Sciatic nerve (tissue), 2 donors: ENCODE measurements around the gene USP17L20. TPM values are rescaled to one million over a fixed set of nuclear protein-coding genes. Genes with fewer than 3 reads are reported as not detected.
"Not testable (repeated sequence)": the region's sequence is repeated elsewhere in the genome, so short reads cannot be mapped to it uniquely, and the experiment has no call there.

ENCODE experiments used
- ATAC-seq: fragments of 200-7000 bp; cut with Tn5 transposase; one replicate; pipeline ENCODE4 v1.9.1; 2020; ENCODE audit warnings: mild to moderate bottlenecking, moderate library complexity
- DNase-seq: peaks from one replicate; pipeline ENCODE4 v3.0.0-alpha.2; 2020; ENCODE audit warnings: low spot score
- intact Hi-C: fragments of 100-400 bp; cut with DNase I; formaldehyde crosslinking; loops from one replicate; pipeline ENCODE4 v1.14.2; 2022
- total RNA-seq: library from RNA; stranded (reverse); fragmentation: NEBNext Ultra II Directional; extraction: Animal tissue kit (Norgen Biotek cat#: 25700); gene quantifications from one replicate; pipeline ENCODE4 v1.2.1, GENCODE V29; 2021
- donor health status: DM: no; HTN: no; CAD: no.
- donor health status: DM: no; HTN: no; CAD: no.

Gene USP17L20, protein sequence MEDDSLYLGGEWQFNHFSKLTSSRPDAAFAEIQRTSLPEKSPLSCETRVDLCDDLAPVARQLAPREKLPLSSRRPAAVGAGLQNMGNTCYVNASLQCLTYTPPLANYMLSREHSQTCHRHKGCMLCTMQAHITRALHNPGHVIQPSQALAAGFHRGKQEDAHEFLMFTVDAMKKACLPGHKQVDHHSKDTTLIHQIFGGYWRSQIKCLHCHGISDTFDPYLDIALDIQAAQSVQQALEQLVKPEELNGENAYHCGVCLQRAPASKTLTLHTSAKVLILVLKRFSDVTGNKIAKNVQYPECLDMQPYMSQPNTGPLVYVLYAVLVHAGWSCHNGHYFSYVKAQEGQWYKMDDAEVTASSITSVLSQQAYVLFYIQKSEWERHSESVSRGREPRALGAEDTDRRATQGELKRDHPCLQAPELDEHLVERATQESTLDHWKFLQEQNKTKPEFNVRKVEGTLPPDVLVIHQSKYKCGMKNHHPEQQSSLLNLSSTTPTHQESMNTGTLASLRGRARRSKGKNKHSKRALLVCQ
- not detected for total RNA-seq

DNA sequence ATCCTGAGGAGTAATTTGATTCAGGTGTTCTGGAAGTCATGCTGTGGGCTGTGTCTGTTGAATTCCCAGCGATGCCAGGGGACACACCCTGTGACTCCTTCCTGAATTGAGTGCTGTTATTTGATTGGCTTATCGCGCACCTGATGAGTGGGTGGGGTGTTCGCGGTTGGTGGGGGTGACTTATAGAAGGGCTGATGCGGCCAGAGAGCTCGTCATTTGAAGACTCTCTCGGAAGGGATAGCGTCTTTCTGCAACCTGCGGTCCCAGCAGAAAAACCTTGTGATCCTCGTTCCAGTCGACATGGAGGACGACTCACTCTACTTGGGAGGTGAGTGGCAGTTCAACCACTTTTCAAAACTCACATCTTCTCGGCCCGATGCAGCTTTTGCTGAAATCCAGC is at the start of gene USP17L20:
Gene USP17L20, plus strand, starts transcription at position 301 of the 400 bp plus-strand sequence. Its CDS starts 0 bp downstream, at position 301.
- intact Hi-C loops, ATAC-seq, DNase-seq: not testable (repeated sequence)

DNA sequence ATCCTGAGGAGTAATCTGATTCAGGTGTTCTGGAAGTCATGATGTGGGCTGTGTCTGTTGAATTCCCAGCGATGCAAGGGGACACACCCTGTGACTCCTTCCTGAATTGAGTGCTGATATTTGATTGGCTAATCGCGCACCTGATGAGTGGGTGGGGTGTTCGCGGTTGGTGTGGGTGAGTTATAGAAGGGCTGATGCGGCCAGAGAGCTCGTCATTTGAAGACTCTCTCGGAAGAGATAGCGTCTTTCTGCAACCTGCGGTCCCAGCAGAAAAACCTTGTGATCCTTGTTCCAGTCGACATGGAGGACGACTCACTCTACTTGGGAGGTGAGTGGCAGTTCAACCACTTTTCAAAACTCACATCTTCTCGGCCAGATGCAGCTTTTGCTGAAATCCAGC is 47.6 kb upstream of the USP17L20 start, which contains the start of gene USP17L10:
Gene USP17L10, plus strand, starts transcription at position 301 of the 400 bp plus-strand sequence. Its CDS starts 0 bp downstream, at position 301.
- DNase-seq, intact Hi-C loops, ATAC-seq: not testable (repeated sequence)

DNA sequence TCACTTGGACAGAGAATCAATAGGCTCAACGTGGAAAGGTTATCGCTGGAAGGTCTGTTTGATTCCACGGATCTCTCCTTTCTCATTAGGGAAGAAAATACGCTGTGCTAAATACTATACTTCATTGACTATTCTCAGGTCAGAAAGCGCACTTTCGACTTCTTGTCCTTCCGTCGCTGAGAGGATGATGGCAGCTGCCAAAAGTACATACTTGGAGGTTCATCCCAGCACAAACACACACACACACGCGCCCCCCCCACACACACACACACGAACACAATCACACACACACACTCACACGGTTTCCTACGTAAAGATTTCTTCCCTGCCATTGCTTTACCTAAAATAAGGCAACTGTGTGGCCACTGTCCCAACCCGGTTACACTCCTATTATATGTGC is 43.2 kb upstream of the USP17L20 start:
- ATAC-seq, intact Hi-C loops, DNase-seq: not testable (repeated sequence)

DNA sequence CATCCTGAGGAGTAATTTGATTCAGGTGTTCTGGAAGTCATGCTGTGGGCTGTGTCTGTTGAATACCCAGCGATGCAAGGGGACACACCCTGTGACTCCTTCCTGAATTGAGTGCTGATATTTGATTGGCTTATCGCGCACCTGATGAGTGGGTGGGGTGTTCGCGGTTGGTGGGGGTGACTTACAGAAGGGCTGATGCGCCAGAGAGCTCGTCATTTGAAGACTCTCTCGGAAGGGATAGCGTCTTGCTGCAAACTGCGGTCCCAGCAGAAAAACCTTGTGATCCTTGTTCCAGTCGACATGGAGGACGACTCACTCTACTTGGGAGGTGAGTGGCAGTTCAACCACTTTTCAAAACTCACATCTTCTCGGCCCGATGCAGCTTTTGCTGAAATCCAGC is 42.8 kb upstream of the USP17L20 start, which contains the start of gene USP17L11:
Gene USP17L11, plus strand, starts transcription at position 301 of the 400 bp plus-strand sequence. Its CDS starts 0 bp downstream, at position 301.
- DNase-seq, intact Hi-C loops, ATAC-seq: not testable (repeated sequence)

DNA sequence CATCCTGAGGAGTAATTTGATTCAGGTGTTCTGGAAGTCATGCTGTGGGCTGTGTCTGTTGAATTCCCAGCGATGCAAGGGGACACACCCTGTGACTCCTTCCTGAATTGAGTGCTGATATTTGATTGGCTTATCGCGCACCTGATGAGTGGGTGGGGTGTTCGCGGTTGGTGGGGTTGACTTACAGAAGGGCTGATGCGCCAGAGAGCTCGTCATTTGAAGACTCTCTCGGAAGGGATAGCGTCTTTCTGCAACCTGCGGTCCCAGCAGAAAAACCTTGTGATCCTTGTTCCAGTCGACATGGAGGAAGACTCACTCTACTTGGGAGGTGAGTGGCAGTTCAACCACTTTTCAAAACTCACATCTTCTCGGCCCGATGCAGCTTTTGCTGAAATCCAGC is 38.1 kb upstream of the USP17L20 start, which contains the start of gene USP17L12:
Gene USP17L12, plus strand, starts transcription at position 301 of the 400 bp plus-strand sequence. Its CDS starts 0 bp downstream, at position 301.
- intact Hi-C loops, ATAC-seq, DNase-seq: not testable (repeated sequence)

DNA sequence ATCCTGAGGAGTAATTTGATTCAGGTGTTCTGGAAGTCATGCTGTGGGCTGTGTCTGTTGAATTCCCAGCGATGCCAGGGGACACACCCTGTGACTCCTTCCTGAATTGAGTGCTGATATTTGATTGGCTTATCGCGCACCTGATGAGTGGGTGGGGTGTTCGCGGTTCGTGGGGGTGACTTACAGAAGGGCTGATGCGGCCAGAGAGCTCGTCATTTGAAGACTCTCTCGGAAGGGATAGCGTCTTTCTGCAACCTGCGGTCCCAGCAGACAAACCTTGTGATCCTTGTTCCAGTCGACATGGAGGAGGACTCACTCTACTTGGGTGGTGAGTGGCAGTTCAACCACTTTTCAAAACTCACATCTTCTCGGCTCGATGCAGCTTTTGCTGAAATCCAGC is 33.3 kb upstream of the USP17L20 start, which contains the start of gene USP17L13:
Gene USP17L13, plus strand, starts transcription at position 301 of the 400 bp plus-strand sequence. Its CDS starts 0 bp downstream, at position 301.
- intact Hi-C loops, ATAC-seq: not testable (repeated sequence)

DNA sequence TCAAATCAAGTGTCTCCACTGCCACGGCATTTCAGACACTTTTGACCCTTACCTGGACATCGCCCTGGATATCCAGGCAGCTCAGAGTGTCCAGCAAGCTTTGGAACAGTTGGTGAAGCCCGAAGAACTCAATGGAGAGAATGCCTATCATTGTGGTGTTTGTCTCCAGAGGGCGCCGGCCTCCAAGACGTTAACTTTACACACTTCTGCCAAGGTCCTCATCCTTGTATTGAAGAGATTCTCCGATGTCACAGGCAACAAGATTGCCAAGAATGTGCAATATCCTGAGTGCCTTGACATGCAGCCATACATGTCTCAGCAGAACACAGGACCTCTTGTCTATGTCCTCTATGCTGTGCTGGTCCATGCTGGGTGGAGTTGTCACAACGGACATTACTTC is 27.7 kb upstream of the USP17L20 start:
- ATAC-seq, intact Hi-C loops: not testable (repeated sequence)
- peak; percentile 51 for DNase-seq

More for the DNA sequence above, 33.3 kb upstream of the USP17L20 start, which contains the start of gene USP17L13:
- not testable (repeated sequence) for DNase-seq

DNA sequence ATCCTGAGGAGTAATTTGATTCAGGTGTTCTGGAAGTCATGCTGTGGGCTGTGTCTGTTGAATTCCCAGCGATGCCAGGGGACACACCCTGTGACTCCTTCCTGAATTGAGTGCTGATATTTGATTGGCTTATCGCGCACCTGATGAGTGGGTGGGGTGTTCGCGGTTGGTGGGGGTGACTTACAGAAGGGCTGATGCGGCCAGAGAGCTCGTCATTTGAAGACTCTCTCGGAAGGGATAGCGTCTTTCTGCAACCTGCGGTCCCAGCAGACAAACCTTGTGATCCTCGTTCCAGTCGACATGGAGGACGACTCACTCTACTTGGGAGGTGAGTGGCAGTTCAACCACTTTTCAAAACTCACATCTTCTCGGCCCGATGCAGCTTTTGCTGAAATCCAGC is 23.8 kb upstream of the USP17L20 start, which contains the start of gene USP17L15:
Gene USP17L15, plus strand, starts transcription at position 301 of the 400 bp plus-strand sequence. Its CDS starts 0 bp downstream, at position 301.
- DNase-seq, ATAC-seq, intact Hi-C loops: not testable (repeated sequence)

DNA sequence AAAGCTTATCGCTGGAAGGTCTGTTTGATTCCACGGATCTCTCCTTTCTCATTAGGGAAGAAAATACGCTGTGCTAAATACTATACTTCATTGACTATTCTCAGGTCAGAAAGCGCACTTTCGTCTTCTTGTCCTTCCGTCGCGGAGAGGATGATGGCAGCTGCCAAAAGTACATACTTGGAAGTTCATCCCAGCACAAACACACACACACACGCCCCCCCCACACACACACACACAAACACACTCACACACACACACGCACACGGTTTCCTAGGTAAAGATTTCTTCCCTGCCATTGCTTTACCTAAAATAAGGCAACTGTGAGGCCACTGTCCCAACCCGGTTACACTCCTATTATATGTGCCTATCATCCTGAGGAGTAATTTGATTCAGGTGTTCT is 19.5 kb upstream of the USP17L20 start:
- intact Hi-C loops, ATAC-seq: not testable (repeated sequence)
- DNase-seq: peak; percentile 39

DNA sequence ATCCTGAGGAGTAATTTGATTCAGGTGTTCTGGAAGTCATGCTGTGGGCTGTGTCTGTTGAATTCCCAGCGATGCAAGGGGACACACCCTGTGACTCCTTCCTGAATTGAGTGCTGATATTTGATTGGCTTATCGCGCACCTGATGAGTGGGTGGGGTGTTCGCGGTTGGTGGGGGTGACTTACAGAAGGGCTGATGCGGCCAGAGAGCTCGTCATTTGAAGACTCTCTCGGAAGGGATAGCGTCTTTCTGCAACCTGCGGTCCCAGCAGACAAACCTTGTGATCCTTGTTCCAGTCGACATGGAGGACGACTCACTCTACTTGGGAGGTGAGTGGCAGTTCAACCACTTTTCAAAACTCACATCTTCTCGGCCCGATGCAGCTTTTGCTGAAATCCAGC is 14.3 kb upstream of the USP17L20 start, which contains the start of gene USP17L17:
Gene USP17L17, plus strand, starts transcription at position 301 of the 400 bp plus-strand sequence. Its CDS starts 0 bp downstream, at position 301.
- ATAC-seq, DNase-seq, intact Hi-C loops: not testable (repeated sequence)

DNA sequence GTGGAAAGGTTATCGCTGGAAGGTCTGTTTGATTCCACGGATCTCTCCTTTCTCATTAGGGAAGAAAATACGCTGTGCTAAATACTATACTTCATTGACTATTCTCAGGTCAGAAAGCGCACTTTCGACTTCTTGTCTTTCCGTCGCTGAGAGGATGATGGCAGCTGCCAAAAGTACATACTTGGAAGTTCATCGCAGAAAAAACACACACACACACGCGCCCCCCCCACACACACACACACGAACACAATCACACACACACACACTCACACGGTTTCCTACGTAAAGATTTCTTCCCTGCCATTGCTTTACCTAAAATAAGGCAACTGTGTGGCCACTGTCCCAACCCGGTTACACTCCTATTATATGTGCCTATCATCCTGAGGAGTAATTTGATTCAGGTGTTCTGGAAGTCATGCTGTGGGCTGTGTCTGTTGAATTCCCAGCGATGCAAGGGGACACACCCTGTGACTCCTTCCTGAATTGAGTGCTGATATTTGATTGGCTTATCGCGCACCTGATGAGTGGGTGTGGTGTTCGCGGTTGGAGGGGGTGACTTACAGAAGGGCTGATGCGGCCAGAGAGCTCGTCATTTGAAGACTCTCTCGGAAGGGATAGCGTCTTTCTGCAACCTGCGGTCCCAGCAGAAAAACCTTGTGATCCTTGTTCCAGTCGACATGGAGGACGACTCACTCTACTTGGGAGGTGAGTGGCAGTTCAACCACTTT is 9.8 kb upstream of the USP17L20 start, which contains the start of gene USP17L18:
Gene USP17L18, plus strand, starts transcription at position 678 of the 728 bp plus-strand sequence. Its CDS starts 0 bp downstream, at position 678.
- ATAC-seq, intact Hi-C loops: not testable (repeated sequence)
- peak; percentile 64 for DNase-seq

DNA sequence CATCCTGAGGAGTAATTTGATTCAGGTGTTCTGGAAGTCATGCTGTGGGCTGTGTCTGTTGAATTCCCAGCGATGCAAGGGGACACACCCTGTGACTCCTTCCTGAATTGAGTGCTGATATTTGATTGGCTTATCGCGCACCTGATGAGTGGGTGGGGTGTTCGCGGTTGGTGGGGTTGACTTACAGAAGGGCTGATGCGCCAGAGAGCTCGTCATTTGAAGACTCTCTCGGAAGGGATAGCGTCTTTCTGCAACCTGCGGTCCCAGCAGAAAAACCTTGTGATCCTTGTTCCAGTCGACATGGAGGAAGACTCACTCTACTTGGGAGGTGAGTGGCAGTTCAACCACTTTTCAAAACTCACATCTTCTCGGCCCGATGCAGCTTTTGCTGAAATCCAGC is 4.8 kb upstream of the USP17L20 start, which contains the start of gene USP17L19:
Gene USP17L19, plus strand, starts transcription at position 301 of the 400 bp plus-strand sequence. Its CDS starts 0 bp downstream, at position 301.
- ATAC-seq, intact Hi-C loops, DNase-seq: not testable (repeated sequence)

DNA sequence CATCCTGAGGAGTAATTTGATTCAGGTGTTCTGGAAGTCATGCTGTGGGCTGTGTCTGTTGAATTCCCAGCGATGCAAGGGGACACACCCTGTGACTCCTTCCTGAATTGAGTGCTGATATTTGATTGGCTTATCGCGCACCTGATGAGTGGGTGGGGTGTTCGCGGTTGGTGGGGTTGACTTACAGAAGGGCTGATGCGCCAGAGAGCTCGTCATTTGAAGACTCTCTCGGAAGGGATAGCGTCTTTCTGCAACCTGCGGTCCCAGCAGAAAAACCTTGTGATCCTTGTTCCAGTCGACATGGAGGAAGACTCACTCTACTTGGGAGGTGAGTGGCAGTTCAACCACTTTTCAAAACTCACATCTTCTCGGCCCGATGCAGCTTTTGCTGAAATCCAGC is 4.6 kb downstream of the USP17L20 start, which contains the start of gene USP17L21:
Gene USP17L21, plus strand, starts transcription at position 301 of the 400 bp plus-strand sequence. Its CDS starts 0 bp downstream, at position 301.
- ATAC-seq, intact Hi-C loops, DNase-seq: not testable (repeated sequence)

DNA sequence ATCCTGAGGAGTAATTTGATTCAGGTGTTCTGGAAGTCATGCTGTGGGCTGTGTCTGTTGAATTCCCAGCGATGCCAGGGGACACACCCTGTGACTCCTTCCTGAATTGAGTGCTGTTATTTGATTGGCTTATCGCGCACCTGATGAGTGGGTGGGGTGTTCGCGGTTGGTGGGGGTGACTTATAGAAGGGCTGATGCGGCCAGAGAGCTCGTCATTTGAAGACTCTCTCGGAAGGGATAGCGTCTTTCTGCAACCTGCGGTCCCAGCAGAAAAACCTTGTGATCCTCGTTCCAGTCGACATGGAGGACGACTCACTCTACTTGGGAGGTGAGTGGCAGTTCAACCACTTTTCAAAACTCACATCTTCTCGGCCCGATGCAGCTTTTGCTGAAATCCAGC is 9.4 kb downstream of the USP17L20 start, which contains the start of gene USP17L22:
Gene USP17L22, plus strand, starts transcription at position 301 of the 400 bp plus-strand sequence. Its CDS starts 0 bp downstream, at position 301.
- DNase-seq, ATAC-seq, intact Hi-C loops: not testable (repeated sequence)

DNA sequence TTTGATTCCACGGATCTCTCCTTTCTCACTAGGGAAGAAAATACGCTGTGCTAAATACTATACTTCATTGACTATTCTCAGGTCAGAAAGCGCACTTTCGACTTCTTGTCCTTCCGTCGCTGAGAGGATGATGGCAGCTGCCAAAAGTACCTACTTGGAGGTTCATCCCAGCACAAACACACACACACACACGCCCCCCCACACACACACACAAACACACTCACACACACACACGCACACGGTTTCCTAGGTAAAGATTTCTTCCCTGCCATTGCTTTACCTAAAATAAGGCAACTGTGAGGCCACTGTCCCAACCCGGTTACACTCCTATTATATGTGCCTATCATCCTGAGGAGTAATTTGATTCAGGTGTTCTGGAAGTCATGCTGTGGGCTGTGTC is 13.8 kb downstream of the USP17L20 start:
- DNase-seq: peak; percentile 84
- intact Hi-C loops: not testable (repeated sequence)

More for the DNA sequence above, 13.8 kb downstream of the USP17L20 start:
- ATAC-seq: not testable (repeated sequence)
